Keratinocyte (primary cell): ENCODE measurements around the gene ANKRD16.

Experiments used
- CTCF ChIP-seq, 3 experiments: IDR thresholded peaks in 1 of 3; conservative IDR thresholded peaks in 1 of 3; optimal IDR thresholded peaks in 1 of 3; 2 replicates in 2 of 3; 3 replicates in 1 of 3; pipeline versions ENCODE3 to v1.5.1; 2011; ENCODE audit warnings: low read length in 3 of 3, mild to moderate bottlenecking in 3 of 3, moderate library complexity in 2 of 3, control low read depth in 1 of 3, inconsistent platforms in 1 of 3; ENCODE audit not compliant: insufficient read depth in 2 of 3; ENCODE audit errors: extremely low read depth in 1 of 3
- EZH2 ChIP-seq: IDR thresholded peaks from one replicate; pipeline ENCODE4 v1.6.1; 2012; ENCODE audit warnings: inconsistent platforms, mild to moderate bottlenecking, low read length, moderate library complexity

- TF ChIP-seq CTCF (optimal IDR thresholded peaks at IDR 0.05 in 1 of 3, IDR thresholded peaks at IDR 0.05 in 1 of 3, conservative IDR thresholded peaks at IDR 0.05 in 1 of 3; ENCODE audit: extremely low read depth in 1 of 3, insufficient read depth in 2 of 3, low read length in 3 of 3), result no peak
- TF ChIP-seq EZH2, result no peak
Observed at GRCh38 chr10:5900247-5900646, 10.6 kb upstream of the ANKRD16 start.
